Endodermal cell (in vitro differentiated cells): Measurements from ENCODE around the gene MRPL1. TPM values are rescaled to one million over a fixed set of nuclear protein-coding genes. Genes with fewer than 3 reads are reported as not detected.

ENCODE experiments used
- DNase-seq: peaks from one replicate; pipeline ENCODE4 v3.0.0-alpha.2; 2017
- H3K27ac ChIP-seq: 2 replicates; pipeline ENCODE4 v1.5.1; 2013; ENCODE audit warnings: mild to moderate bottlenecking, low read depth, low read length, moderate library complexity
- H3K27me3 ChIP-seq: 2 replicates; pipeline ENCODE4 v1.6.1; 2013; ENCODE audit warnings: mild to moderate bottlenecking, low read length, moderate library complexity; ENCODE audit not compliant: insufficient read depth, control insufficient read depth, poor library complexity, severe bottlenecking
- H3K36me3 ChIP-seq: 2 replicates; pipeline ENCODE4 v1.7.0; 2013; ENCODE audit warnings: mild to moderate bottlenecking, low read length, moderate library complexity; ENCODE audit not compliant: control insufficient read depth, insufficient read depth
- H3K4me1 ChIP-seq: one replicate; pipeline ENCODE4 v1.7.0; 2013; ENCODE audit warnings: low read length; ENCODE audit not compliant: control insufficient read depth, insufficient read depth
- H3K4me3 ChIP-seq: 2 replicates; pipeline ENCODE4 v1.5.1; 2013; ENCODE audit warnings: mild to moderate bottlenecking, low read length, moderate library complexity
- H3K9ac ChIP-seq: 2 replicates; pipeline ENCODE4 v1.6.1; 2013; ENCODE audit warnings: mild to moderate bottlenecking, low read length, moderate library complexity; ENCODE audit not compliant: poor library complexity, severe bottlenecking; ENCODE audit errors: extremely low read depth
- H3K9me3 ChIP-seq: 2 replicates; pipeline ENCODE4 v1.6.1; 2013; ENCODE audit warnings: mild to moderate bottlenecking, low read length, moderate library complexity; ENCODE audit not compliant: control insufficient read depth
- H3K27ac Mint-ChIP-seq: 2 replicates; pipeline ENCODE4 v1.8.0; 2020; ENCODE audit warnings: mixed read lengths
- H3K27me3 Mint-ChIP-seq: 2 replicates; pipeline ENCODE4 v1.8.0; 2021; ENCODE audit warnings: mild to moderate bottlenecking, mixed read lengths; ENCODE audit not compliant: insufficient read depth
- H3K36me3 Mint-ChIP-seq: 2 replicates; pipeline ENCODE4 v1.8.0; 2020; ENCODE audit warnings: low read depth, mixed read lengths
- H3K4me1 Mint-ChIP-seq: 2 replicates; pipeline ENCODE4 v1.8.0; 2020; ENCODE audit warnings: mixed read lengths
- H3K4me3 Mint-ChIP-seq: 2 replicates; pipeline ENCODE4 v1.8.0; 2020; ENCODE audit warnings: mild to moderate bottlenecking, moderate library complexity, mixed read lengths
- H3K9me3 Mint-ChIP-seq: 2 replicates; pipeline ENCODE4 v1.8.0; 2020; ENCODE audit warnings: mild to moderate bottlenecking, mixed read lengths
- WGBS, 2 experiments: methylation state at CpG; one replicate each; pipeline versions ENCODE4 v1.1.5 to v1.1.7; 2013; ENCODE audit warnings: missing lambda C conversion rate in 2 of 2, mixed read lengths in 1 of 2; ENCODE audit not compliant: insufficient coverage in 1 of 2, insufficient read length in 1 of 2; 5-methylcytosine and 5-hydroxymethylcytosine counted together
- total RNA-seq, 2 donors: library from RNA; stranded (reverse); fragmentation: NEBNext Ultra II Directional in 1 of 2; extraction: Animal tissue kit (Norgen Biotek cat#: 25700) in 1 of 2; gene quantifications; 2 replicates in 1 of 2; 3 replicates in 1 of 2; pipeline ENCODE4 v1.2.1, GENCODE V29; 2021
- TF ChIP-seq, protein P1 (sequence below): fragments of 200-600 bp; sonication (generic); conservative IDR thresholded peaks from 2 replicates; pipeline ENCODE4 v1.5.0; 2021; ENCODE audit warnings: antibody characterized with exemption, mild to moderate bottlenecking

Gene MRPL1
- total RNA-seq, 2 donors from 2014 or later = 31.7 to 46.4 TPM

- TF ChIP-seq, protein P1, sequence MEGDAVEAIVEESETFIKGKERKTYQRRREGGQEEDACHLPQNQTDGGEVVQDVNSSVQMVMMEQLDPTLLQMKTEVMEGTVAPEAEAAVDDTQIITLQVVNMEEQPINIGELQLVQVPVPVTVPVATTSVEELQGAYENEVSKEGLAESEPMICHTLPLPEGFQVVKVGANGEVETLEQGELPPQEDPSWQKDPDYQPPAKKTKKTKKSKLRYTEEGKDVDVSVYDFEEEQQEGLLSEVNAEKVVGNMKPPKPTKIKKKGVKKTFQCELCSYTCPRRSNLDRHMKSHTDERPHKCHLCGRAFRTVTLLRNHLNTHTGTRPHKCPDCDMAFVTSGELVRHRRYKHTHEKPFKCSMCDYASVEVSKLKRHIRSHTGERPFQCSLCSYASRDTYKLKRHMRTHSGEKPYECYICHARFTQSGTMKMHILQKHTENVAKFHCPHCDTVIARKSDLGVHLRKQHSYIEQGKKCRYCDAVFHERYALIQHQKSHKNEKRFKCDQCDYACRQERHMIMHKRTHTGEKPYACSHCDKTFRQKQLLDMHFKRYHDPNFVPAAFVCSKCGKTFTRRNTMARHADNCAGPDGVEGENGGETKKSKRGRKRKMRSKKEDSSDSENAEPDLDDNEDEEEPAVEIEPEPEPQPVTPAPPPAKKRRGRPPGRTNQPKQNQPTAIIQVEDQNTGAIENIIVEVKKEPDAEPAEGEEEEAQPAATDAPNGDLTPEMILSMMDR = no peak
- Histone ChIP-seq H3K9ac (no peak overlapping the region), H3K4me1 (no peaks in the 10 kb centered on the region), H3K4me3 (no peak overlapping the region), H3K27ac (no peak overlapping the region), H3K36me3 (no peaks in the 10 kb centered on the region), H3K27me3 (no peaks in the 10 kb centered on the region), H3K9me3 (no peaks in the 10 kb centered on the region)
- Mint-ChIP-seq H3K36me3 (no peaks in the 10 kb centered on the region), H3K4me1 (no peaks in the 10 kb centered on the region), H3K9me3 (no peaks in the 10 kb centered on the region), H3K27ac (no peak overlapping the region), H3K27me3 (peaks cover 5% of the 10 kb centered on the region), H3K4me3 (no peak overlapping the region)
- no peak for DNase-seq
- WGBS, 2 experiments = 86 to 100% methylated on average over 1 to 2 of the region's 2 CpGs
These were observed 29.4 kb upstream of the MRPL1 start for GRCh38 chr4:77833126-77833724.

DNA sequence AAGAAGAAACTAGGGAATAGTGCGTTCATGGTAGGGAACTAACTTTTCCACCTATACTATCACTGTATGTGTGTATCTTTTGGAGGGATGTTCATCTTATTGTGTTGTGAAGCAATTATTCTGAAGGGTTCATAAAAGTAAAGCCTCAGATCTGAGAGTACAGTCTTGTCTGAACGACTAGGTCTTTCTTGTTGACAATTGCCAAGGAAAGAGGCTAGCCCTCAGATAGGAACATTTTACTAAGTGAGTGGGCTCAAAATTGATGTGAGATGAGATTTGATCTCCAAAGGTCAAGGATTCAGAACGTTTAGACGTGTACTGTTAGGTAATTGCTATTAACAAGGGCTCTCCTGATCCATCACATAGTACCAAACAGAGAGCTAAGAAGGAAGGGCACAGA is 28.2 kb upstream of the MRPL1 start:
- no peak overlapping the region for H3K4me3 ChIP-seq
- H3K36me3 Mint-ChIP-seq = no peaks in the 10 kb centered on the region
- H3K27ac Mint-ChIP-seq = no peak overlapping the region
- H3K27me3 ChIP-seq = no peaks in the 10 kb centered on the region
- DNase-seq = no peak
- H3K4me1 Mint-ChIP-seq = no peaks in the 10 kb centered on the region
- H3K9ac ChIP-seq = no peak overlapping the region
- no peaks in the 10 kb centered on the region for H3K9me3 Mint-ChIP-seq
- no peaks in the 10 kb centered on the region for H3K4me1 ChIP-seq
- TF ChIP-seq, protein P1 = no peak
- WGBS, 2 experiments = 71 to 73% methylated on average over 3 of the region's 4 CpGs
- H3K4me3 Mint-ChIP-seq = no peak overlapping the region
- no peaks in the 10 kb centered on the region for H3K9me3 ChIP-seq
- H3K27ac ChIP-seq = no peak overlapping the region
- peaks cover 2% of the 10 kb centered on the region for H3K27me3 Mint-ChIP-seq
- no peaks in the 10 kb centered on the region for H3K36me3 ChIP-seq

- Mint-ChIP-seq H3K4me1 (peaks cover 8% of the 10 kb centered on the region), H3K27ac (peak overlapping the region; percentile 62), H3K27me3 (no peaks in the 10 kb centered on the region), H3K9me3 (no peaks in the 10 kb centered on the region), H3K36me3 (no peaks in the 10 kb centered on the region), H3K4me3 (no peak overlapping the region)
- no peaks in the 10 kb centered on the region for H3K9me3 ChIP-seq
- no peak for DNase-seq
- H3K4me3 ChIP-seq = no peak overlapping the region
- TF ChIP-seq, protein P1 = no peak
- no peaks in the 10 kb centered on the region for H3K36me3 ChIP-seq
- no peaks in the 10 kb centered on the region for H3K27me3 ChIP-seq
- H3K9ac ChIP-seq = no peak overlapping the region
- WGBS, 2 experiments = 53 to 83% methylated on average over 1 of the region's 1 CpG
- no peak overlapping the region for H3K27ac ChIP-seq
- peaks cover 8% of the 10 kb centered on the region for H3K4me1 ChIP-seq
These were observed 19.0 kb upstream of the MRPL1 start for GRCh38 chr4:77843628-77844027.
